DOHH2 (cell line): ENCODE data around the gene DCLRE1C.

Experiments used
- CTCF ChIP-seq: fragments of 200-600 bp; sonication (generic); IDR thresholded peaks from one replicate; pipeline ENCODE4 v1.5.1; 2014; ENCODE audit warnings: antibody characterized with exemption, mild to moderate bottlenecking, low read depth, low read length; ENCODE audit not compliant: poor library complexity, severe bottlenecking
- EZH2phosphoT487 ChIP-seq: fragments of 200-600 bp; sonication (generic); IDR thresholded peaks from 2 replicates; pipeline ENCODE4 v1.6.1; 2017; ENCODE audit warnings: borderline replicate concordance, mild to moderate bottlenecking, antibody characterized with exemption, low read length, moderate library complexity, mixed read lengths

- no peak for TF ChIP-seq CTCF
- no peak for TF ChIP-seq EZH2phosphoT487
Observed at GRCh38 chr10:14936584-14936983, 17.3 kb downstream of the DCLRE1C start.
